MM.1S (cell line): ENCODE results near the gene TENM4.
A peak's percentile ranks its signal among the peaks of the same experiment; 100 is the strongest.

Experiments used
- DNase-seq: peaks from one replicate; pipeline ENCODE4 v3.0.0-alpha.2; 2015
- H2AFZ ChIP-seq: fragments of 300-600 bp; sonication (generic); 2 replicates; pipeline ENCODE4 v1.6.0; 2016; ENCODE audit warnings: antibody characterized with exemption, low read length
- H3F3A ChIP-seq: fragments of 300-600 bp; sonication (generic); 2 replicates; pipeline ENCODE4 v1.6.1; 2016; ENCODE audit warnings: mild to moderate bottlenecking, antibody characterized with exemption, low read length, moderate library complexity, mixed read lengths; ENCODE audit not compliant: insufficient read depth
- H3K27ac ChIP-seq: fragments of 300-600 bp; sonication (generic); 2 replicates; pipeline ENCODE4 v1.5.1; 2016; ENCODE audit warnings: mild to moderate bottlenecking, low read length
- H3K27me3 ChIP-seq: fragments of 300-600 bp; sonication (generic); replicated peaks from 2 replicates; pipeline ENCODE4 v1.6.0; 2016; ENCODE audit warnings: low read length; ENCODE audit not compliant: insufficient read depth
- H3K36me3 ChIP-seq: fragments of 300-600 bp; sonication (generic); replicated peaks from 2 replicates; pipeline ENCODE4 v1.6.1; 2016; ENCODE audit warnings: mild to moderate bottlenecking, low read length, mixed read lengths; ENCODE audit not compliant: insufficient read depth
- H3K4me1 ChIP-seq: fragments of 300-600 bp; sonication (generic); 2 replicates; pipeline ENCODE4 v1.6.1; 2016; ENCODE audit warnings: low read length, mixed read lengths
- H3K4me2 ChIP-seq: fragments of 300-600 bp; sonication (generic); 2 replicates; pipeline ENCODE4 v1.6.0; 2016; ENCODE audit warnings: low read depth, low read length
- H3K4me3 ChIP-seq: fragments of 300-600 bp; sonication (generic); 2 replicates; pipeline ENCODE4 v1.5.1; 2016; ENCODE audit warnings: low read length, mixed read lengths
- H3K79me2 ChIP-seq: fragments of 300-600 bp; sonication (generic); 2 replicates; pipeline ENCODE4 v1.6.1; 2016; ENCODE audit warnings: mixed run types, low read length, mixed read lengths
- H3K9ac ChIP-seq: fragments of 300-600 bp; sonication (generic); 2 replicates; pipeline ENCODE4 v1.6.1; 2016; ENCODE audit warnings: low read length, mixed read lengths
- H3K9me2 ChIP-seq: fragments of 300-600 bp; sonication (generic); replicated peaks from 2 replicates; pipeline ENCODE4 v1.6.1; 2016; ENCODE audit warnings: mild to moderate bottlenecking, low read length, mixed read lengths; ENCODE audit not compliant: insufficient read depth
- H3K9me3 ChIP-seq: fragments of 300-600 bp; sonication (generic); replicated peaks from 2 replicates; pipeline ENCODE4 v1.6.1; 2016; ENCODE audit warnings: mild to moderate bottlenecking, low read length, mixed read lengths; ENCODE audit not compliant: insufficient read depth
- H4K20me1 ChIP-seq: fragments of 300-600 bp; sonication (generic); 2 replicates; pipeline ENCODE4 v1.6.1; 2016; ENCODE audit warnings: mild to moderate bottlenecking, low read length, moderate library complexity, mixed read lengths; ENCODE audit not compliant: insufficient read depth
- EZH2 ChIP-seq: fragments of 300-600 bp; sonication (generic); optimal IDR thresholded peaks from 2 replicates; pipeline ENCODE3; 2017; ENCODE audit warnings: low read depth, mild to moderate bottlenecking, antibody characterized with exemption, low read length, mixed read lengths
- EZH2phosphoT487 ChIP-seq: fragments of 300-600 bp; sonication (generic); IDR thresholded peaks from 2 replicates; pipeline ENCODE4 v1.6.1; 2018; ENCODE audit warnings: antibody characterized with exemption, low read length
- TF ChIP-seq, protein P1 (sequence below): fragments of 300-600 bp; sonication (generic); IDR thresholded peaks from 2 replicates; pipeline ENCODE4 v1.5.1; 2016; ENCODE audit warnings: antibody characterized with exemption, low read length, mixed read lengths

The TENM4 gene

DNA sequence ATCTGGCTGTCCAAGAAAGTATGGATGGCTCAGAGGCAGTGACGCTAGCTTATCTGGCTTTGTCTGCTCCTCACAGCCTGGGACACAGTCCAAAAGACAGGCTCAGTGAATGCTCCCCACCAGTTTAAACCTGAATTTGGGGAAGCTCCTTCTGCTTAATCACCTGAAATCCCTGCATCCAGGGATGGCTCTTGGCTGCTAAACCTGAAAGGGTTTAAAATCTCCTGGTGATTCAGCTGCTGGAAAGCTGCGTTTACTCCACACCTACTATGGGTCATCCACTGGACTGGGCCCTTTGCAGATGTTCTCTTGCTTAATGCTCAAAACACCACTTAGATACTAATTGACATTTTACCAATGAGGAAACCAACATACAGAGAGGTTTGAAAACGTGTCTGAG, 564.2 kb downstream of the TENM4 start:
- Histone ChIP-seq H3K9me2 (no peaks in the 10 kb centered on the region), H3K27ac (no peak overlapping the region), H3K4me2 (no peak overlapping the region), H3K4me1 (peaks cover 6% of the 10 kb centered on the region), H3F3A (no peaks in the 10 kb centered on the region), H3K9ac (no peak overlapping the region), H3K36me3 (no peaks in the 10 kb centered on the region), H3K27me3 (no peaks in the 10 kb centered on the region), H2AFZ (no peak overlapping the region), H3K4me3 (no peak overlapping the region), H3K79me2 (no peaks in the 10 kb centered on the region), H4K20me1 (no peaks in the 10 kb centered on the region), H3K9me3 (no peaks in the 10 kb centered on the region)
- no peak for DNase-seq
- TF ChIP-seq EZH2 = no peak
- TF ChIP-seq EZH2phosphoT487 = no peak
- TF ChIP-seq, protein P1, sequence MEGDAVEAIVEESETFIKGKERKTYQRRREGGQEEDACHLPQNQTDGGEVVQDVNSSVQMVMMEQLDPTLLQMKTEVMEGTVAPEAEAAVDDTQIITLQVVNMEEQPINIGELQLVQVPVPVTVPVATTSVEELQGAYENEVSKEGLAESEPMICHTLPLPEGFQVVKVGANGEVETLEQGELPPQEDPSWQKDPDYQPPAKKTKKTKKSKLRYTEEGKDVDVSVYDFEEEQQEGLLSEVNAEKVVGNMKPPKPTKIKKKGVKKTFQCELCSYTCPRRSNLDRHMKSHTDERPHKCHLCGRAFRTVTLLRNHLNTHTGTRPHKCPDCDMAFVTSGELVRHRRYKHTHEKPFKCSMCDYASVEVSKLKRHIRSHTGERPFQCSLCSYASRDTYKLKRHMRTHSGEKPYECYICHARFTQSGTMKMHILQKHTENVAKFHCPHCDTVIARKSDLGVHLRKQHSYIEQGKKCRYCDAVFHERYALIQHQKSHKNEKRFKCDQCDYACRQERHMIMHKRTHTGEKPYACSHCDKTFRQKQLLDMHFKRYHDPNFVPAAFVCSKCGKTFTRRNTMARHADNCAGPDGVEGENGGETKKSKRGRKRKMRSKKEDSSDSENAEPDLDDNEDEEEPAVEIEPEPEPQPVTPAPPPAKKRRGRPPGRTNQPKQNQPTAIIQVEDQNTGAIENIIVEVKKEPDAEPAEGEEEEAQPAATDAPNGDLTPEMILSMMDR = no peak

- Histone ChIP-seq H3K9ac (no peak overlapping the region), H2AFZ (peak overlapping the region; percentile 15; the same call in 1 of the 2 replicates), H4K20me1 (no peaks in the 10 kb centered on the region), H3K36me3 (no peaks in the 10 kb centered on the region), H3K9me3 (no peaks in the 10 kb centered on the region), H3K4me1 (peaks cover 40% of the 10 kb centered on the region), H3K79me2 (no peaks in the 10 kb centered on the region), H3K27me3 (no peaks in the 10 kb centered on the region), H3K27ac (peak overlapping the region; percentile 67), H3F3A (peaks cover 27% of the 10 kb centered on the region), H3K4me3 (no peak overlapping the region), H3K4me2 (peak overlapping the region; percentile 52), H3K9me2 (no peaks in the 10 kb centered on the region)
- peak; percentile 64 for DNase-seq
- TF ChIP-seq EZH2phosphoT487 = no peak
- TF ChIP-seq EZH2 = no peak
- TF ChIP-seq, protein P1 = no peak
These were observed 570.2 kb downstream of the TENM4 start for GRCh38 chr11:78870655-78871054.

GRCh38 chr11:78869293-78869692, 571.5 kb downstream of the TENM4 start:
- Histone ChIP-seq H3K27ac (peak overlapping the region; percentile 67; the same call in 1 of the 2 replicates), H3K4me2 (peak overlapping the region; percentile 52), H3K4me1 (peaks cover 34% of the 10 kb centered on the region), H3K79me2 (no peaks in the 10 kb centered on the region), H3K9me2 (no peaks in the 10 kb centered on the region), H3K4me3 (no peak overlapping the region), H3F3A (peaks cover 27% of the 10 kb centered on the region), H4K20me1 (no peaks in the 10 kb centered on the region), H3K36me3 (no peaks in the 10 kb centered on the region), H3K9me3 (no peaks in the 10 kb centered on the region), H3K9ac (peak overlapping the region; percentile 9; the same call in 1 of the 2 replicates), H3K27me3 (no peaks in the 10 kb centered on the region), H2AFZ (0 out of 2 replicates have a peak overlapping the region, but pooled peaks have one; percentile 24)
- TF ChIP-seq, protein P1 = no peak
- TF ChIP-seq EZH2phosphoT487 (no peak), EZH2 (no peak)
- DNase-seq = peak; percentile 14
